Ascending aorta (tissue), 2 donors: ENCODE data around the gene HCAR1. TPM values are rescaled to one million over a fixed set of nuclear protein-coding genes. Genes with fewer than 3 reads are reported as not detected.
"Not testable (repeated sequence)": the region's sequence is repeated elsewhere in the genome, so short reads cannot be mapped to it uniquely, and the experiment has no call there.

Source experiments
- DNase-seq, 2 donors: peaks; one replicate each; pipeline ENCODE4 v3.0.0-alpha.2; 2019; ENCODE audit warnings: low spot score in 2 of 2
- H3K27ac ChIP-seq, 2 donors: fragments of 200-600 bp; sonication (generic); one replicate each; pipeline ENCODE4 v1.5.1; 2016 to 2017; ENCODE audit warnings: mild to moderate bottlenecking in 1 of 2
- H3K27me3 ChIP-seq: fragments of 200-600 bp; sonication (generic); one replicate; pipeline ENCODE4 v1.5.1; 2017
- H3K36me3 ChIP-seq, 2 donors: fragments of 200-600 bp; sonication (generic); one replicate each; pipeline ENCODE4 v1.5.1; 2016
- H3K4me1 ChIP-seq, 2 donors: fragments of 200-600 bp; sonication (generic); one replicate each; pipeline ENCODE4 v1.5.1; 2016 to 2017; ENCODE audit warnings: mild to moderate bottlenecking in 1 of 2
- H3K4me3 ChIP-seq, 2 donors: fragments of 200-600 bp; sonication (generic); one replicate each; pipeline ENCODE4 v1.5.1; 2016 to 2017; ENCODE audit warnings: mild to moderate bottlenecking in 1 of 2
- H3K9me3 ChIP-seq, 2 donors: fragments of 200-600 bp; sonication (generic); one replicate each; pipeline ENCODE4 v1.5.1; 2016
- intact Hi-C: fragments of 100-400 bp; cut with DNase I; formaldehyde crosslinking; loops from one replicate; pipeline ENCODE4 v1.15.1; 2023
- total RNA-seq: library from RNA; depleted of rRNA; stranded (reverse); fragments of >200 nt; gene quantifications from one replicate; pipeline ENCODE4 v1.1.0, GENCODE V29; 2016
- TF ChIP-seq, protein P1 (sequence below), 3 experiments: fragments of 200-600 bp in 2 of 3; fragments of 450-650 bp in 1 of 3; sonication (generic) in 2 of 3; IDR thresholded peaks; one replicate each; pipeline ENCODE4 v1.5.1; 2016 to 2019; ENCODE audit warnings: antibody characterized with exemption in 3 of 3, mild to moderate bottlenecking in 1 of 3, moderate library complexity in 1 of 3

The HCAR1 gene
- total RNA-seq, 1 donor from 2014 or later, result not detected

- Histone ChIP-seq H3K36me3 (no peaks in the 10 kb centered on the region), H3K27me3 (no peaks in the 10 kb centered on the region), H3K27ac (no peak overlapping the region), H3K9me3 (no peaks in the 10 kb centered on the region), H3K4me1 (peaks cover 0 to 4% of the 10 kb centered on the region in 2 donors), H3K4me3 (no peak overlapping the region)
- TF ChIP-seq, protein P1, sequence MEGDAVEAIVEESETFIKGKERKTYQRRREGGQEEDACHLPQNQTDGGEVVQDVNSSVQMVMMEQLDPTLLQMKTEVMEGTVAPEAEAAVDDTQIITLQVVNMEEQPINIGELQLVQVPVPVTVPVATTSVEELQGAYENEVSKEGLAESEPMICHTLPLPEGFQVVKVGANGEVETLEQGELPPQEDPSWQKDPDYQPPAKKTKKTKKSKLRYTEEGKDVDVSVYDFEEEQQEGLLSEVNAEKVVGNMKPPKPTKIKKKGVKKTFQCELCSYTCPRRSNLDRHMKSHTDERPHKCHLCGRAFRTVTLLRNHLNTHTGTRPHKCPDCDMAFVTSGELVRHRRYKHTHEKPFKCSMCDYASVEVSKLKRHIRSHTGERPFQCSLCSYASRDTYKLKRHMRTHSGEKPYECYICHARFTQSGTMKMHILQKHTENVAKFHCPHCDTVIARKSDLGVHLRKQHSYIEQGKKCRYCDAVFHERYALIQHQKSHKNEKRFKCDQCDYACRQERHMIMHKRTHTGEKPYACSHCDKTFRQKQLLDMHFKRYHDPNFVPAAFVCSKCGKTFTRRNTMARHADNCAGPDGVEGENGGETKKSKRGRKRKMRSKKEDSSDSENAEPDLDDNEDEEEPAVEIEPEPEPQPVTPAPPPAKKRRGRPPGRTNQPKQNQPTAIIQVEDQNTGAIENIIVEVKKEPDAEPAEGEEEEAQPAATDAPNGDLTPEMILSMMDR (IDR thresholded peaks at IDR 0.05), result no peak
- no peak for DNase-seq
- intact Hi-C loops, result no loop called here
These were observed 5.9 kb downstream of the HCAR1 start for GRCh38 chr12:122724641-122725243.

DNA sequence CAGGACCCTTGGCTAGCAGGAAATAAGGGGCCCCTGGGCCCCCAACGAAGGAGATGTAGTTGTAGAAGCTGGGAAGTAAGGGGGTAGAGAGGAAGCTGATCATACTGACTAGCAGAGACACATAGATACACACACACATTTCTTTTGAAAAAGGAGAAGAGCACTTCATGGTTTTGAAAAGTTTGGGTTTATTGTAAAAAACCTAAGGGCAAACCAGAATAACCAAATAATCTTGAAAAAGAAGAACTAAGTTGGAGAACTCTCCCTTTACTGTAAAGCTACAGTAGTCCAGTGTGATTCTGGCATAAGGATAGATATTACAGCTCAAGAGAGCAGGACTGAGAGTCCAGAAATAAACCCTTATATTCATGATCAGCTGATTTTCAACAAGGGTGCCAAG is 8.3 kb downstream of the HCAR1 start:
- no peaks in the 10 kb centered on the region for H3K27me3 ChIP-seq
- TF ChIP-seq, protein P1 (IDR thresholded peaks at IDR 0.05), result no peak
- no peaks in the 10 kb centered on the region for H3K36me3 ChIP-seq
- peaks cover 0 to 4% of the 10 kb centered on the region in 2 donors for H3K4me1 ChIP-seq
- intact Hi-C loops, result no loop called here
- H3K27ac ChIP-seq, result no peak overlapping the region
- no peaks in the 10 kb centered on the region for H3K9me3 ChIP-seq
- H3K4me3 ChIP-seq, result no peak overlapping the region
- no peak for DNase-seq

DNA sequence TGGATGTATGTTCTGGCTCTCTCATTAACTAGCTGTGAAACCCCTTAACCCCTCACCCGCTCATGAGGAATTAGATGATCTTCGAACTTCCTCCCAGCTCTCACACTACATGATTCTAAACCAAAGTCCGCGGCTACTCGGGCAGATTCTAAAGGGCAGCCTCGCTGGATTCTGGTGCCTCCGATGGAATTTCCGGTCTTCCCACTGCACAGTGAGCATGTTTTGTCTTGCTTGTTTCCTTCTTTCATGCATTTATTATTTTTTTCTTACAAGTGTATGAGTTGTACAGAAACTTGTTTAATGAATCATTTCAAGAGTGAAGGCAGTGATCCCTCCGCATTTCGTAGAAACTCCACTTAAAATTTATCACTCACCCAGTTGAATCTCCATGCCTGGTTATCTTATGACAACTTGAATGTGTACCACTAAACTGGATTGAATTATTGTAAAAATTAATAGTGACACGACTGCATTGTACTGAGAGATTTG is 9.5 kb downstream of the HCAR1 start:
- Histone ChIP-seq H3K27me3 (no peaks in the 10 kb centered on the region), H3K36me3 (no peaks in the 10 kb centered on the region), H3K4me3 (no peak overlapping the region), H3K4me1 (peaks cover 0 to 4% of the 10 kb centered on the region in 2 donors), H3K9me3 (no peaks in the 10 kb centered on the region), H3K27ac (no peak overlapping the region)
- intact Hi-C loops, result no loop called here
- TF ChIP-seq, protein P1 (IDR thresholded peaks at IDR 0.05), result no peak
- DNase-seq, result no peak

- H3K27ac ChIP-seq, H3K4me1 ChIP-seq, H3K4me3 ChIP-seq, H3K27me3 ChIP-seq, intact Hi-C loops, H3K36me3 ChIP-seq, H3K9me3 ChIP-seq, DNase-seq: not testable (repeated sequence)
These were observed 14.0 kb downstream of the HCAR1 start, which contains the start of gene HCAR3 for GRCh38 chr12:122716658-122717057. Gene HCAR3, minus strand, starts transcription at chr12:122716811. Its CDS starts 74 bp downstream, at chr12:122716737.

DNA sequence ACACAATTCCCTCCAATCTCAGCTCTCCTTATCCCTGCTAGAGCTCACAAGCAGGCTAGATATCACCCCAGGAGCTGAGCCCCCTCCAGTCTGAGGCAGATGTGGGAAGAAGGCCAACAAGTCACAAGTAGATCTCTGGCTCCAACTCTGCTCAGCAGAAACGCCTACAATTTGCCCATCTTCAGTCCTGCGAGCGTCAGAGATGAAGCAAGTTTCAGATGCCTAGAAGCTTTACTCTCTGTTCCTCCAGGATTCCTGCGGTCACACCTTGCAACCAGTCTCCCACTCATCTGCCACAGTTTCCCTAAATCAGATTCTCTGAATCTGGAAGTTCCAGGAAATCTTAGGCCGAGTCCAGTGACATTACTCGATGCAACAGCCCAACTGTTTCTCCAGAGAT is 15.4 kb downstream of the HCAR1 start:
- DNase-seq, H3K4me1 ChIP-seq, H3K27me3 ChIP-seq, H3K36me3 ChIP-seq, H3K4me3 ChIP-seq, intact Hi-C loops, H3K9me3 ChIP-seq, H3K27ac ChIP-seq: not testable (repeated sequence)

DNA sequence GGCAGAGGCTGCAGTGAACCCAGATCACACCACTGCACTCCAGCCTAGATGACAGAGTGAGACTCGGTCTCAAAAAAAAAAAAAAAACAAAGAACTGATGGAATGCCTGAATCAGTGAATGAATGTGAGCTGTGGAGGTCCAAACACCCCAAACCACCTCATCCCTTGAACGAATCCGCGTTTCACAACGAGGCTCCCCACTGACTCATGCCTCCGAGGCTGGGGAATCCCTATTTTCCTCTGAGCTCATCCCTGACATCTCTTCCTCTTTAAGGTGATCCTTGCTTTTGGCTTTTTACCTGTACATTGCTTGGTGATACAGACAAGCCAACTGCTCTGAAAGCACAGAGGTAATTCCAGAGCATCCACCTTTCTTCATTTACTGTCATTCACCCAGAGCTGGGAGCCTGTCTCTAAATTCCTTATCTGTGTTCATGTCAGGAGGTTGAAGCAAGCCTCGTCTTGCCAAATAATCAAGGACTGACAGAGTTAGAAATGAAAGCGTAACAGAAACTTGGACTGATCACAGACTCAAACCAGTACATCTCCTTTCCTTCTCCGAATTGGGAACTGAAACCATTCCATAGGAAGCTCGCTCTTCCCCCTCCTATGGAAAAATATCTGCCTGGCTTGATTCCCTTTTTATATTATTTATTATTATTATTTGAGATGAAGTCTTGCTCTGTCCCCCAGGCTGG is 17.0 kb downstream of the HCAR1 start:
- DNase-seq, intact Hi-C loops, H3K4me3 ChIP-seq, H3K36me3 ChIP-seq, H3K9me3 ChIP-seq, H3K4me1 ChIP-seq, H3K27me3 ChIP-seq, H3K27ac ChIP-seq: not testable (repeated sequence)

GRCh38 chr12:122711266-122711665 is 19.4 kb downstream of the HCAR1 start:
- H3K9me3 ChIP-seq, DNase-seq, H3K4me1 ChIP-seq, H3K36me3 ChIP-seq, intact Hi-C loops, H3K27ac ChIP-seq, H3K27me3 ChIP-seq, H3K4me3 ChIP-seq: not testable (repeated sequence)

GRCh38 chr12:122710341-122710740 is 20.3 kb downstream of the HCAR1 start:
- H3K27me3 ChIP-seq, H3K9me3 ChIP-seq, H3K36me3 ChIP-seq, DNase-seq, H3K4me3 ChIP-seq, H3K27ac ChIP-seq, H3K4me1 ChIP-seq, intact Hi-C loops: not testable (repeated sequence)

DNA sequence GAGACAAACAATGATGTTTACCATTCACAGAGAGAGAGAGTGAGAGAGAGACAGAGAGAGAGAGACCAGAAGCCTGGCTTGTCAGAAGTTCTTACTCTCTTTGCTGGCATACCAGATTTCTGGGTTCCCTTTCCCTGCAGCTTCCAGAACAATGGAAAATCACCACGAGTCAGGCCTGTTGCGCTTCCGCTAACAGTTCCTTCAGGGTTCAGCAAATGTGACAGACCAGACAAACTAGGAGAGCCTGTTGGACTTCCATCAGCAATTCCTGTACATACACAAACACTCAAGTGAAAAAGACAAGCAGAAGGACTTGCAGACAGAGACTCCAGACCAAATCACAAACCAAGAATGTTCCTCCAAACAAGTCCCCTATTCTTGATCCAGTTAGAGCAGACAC is 21.4 kb downstream of the HCAR1 start:
- H3K27me3 ChIP-seq, DNase-seq, H3K27ac ChIP-seq, H3K9me3 ChIP-seq, H3K4me3 ChIP-seq, intact Hi-C loops, H3K36me3 ChIP-seq, H3K4me1 ChIP-seq: not testable (repeated sequence)

DNA sequence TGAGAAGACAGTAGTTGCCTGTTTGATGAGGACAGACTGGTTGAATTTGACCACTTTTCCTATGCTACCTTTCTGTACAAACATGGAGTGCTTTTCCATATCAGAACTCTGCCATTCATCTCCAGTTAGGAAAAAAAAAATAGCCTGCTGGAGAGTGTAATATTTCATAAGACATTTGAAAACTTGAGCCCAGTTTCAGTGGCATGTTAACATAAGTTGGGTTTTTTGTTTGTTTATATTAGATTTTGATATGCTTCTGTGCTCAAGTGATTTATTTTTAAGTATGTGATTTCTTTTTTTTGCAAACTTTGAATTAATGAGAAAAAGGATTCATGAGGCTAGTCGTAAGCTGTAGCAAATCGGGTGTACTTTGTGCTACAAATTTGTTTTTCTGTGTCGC is 26.8 kb downstream of the HCAR1 start:
- H3K4me1 ChIP-seq, H3K27ac ChIP-seq, H3K36me3 ChIP-seq, intact Hi-C loops, H3K27me3 ChIP-seq, H3K9me3 ChIP-seq, H3K4me3 ChIP-seq, DNase-seq: not testable (repeated sequence)

- H3K27ac ChIP-seq, H3K27me3 ChIP-seq, H3K36me3 ChIP-seq, H3K4me3 ChIP-seq, intact Hi-C loops, H3K9me3 ChIP-seq, DNase-seq, H3K4me1 ChIP-seq: not testable (repeated sequence)
These were observed 27.6 kb downstream of the HCAR1 start, which contains the start of gene HCAR2 for GRCh38 chr12:122702890-122703611. Gene HCAR2, minus strand, starts transcription at chr12:122703357. Its CDS starts 74 bp downstream, at chr12:122703283.
